Peyer's patch (tissue), 4 donors: ENCODE data around the gene CA7.

Source experiments
- CTCF ChIP-seq, 6 experiments: fragments of 450-650 bp in 4 of 6; fragments of 200-600 bp in 2 of 6; sonication (generic) in 1 of 6; IDR thresholded peaks; one replicate each; pipeline ENCODE4 v1.5.1; 2017 to 2019; ENCODE audit warnings: antibody characterized with exemption in 6 of 6, mild to moderate bottlenecking in 3 of 6, moderate library complexity in 1 of 6
- POLR2A ChIP-seq, 2 donors: fragments of 450-650 bp; IDR thresholded peaks; one replicate each; pipeline ENCODE4 v1.5.1; 2017; ENCODE audit warnings: antibody characterized with exemption in 2 of 2, mild to moderate bottlenecking in 2 of 2, moderate library complexity in 2 of 2

GRCh38 chr16:66880288-66881013 is 36.2 kb downstream of the CA7 start, which contains the start of gene PDP2:
- peak in 2 of 6 experiments; percentile 1 to 9 for TF ChIP-seq CTCF (IDR thresholded peaks at IDR 0.05)
- TF ChIP-seq POLR2A (IDR thresholded peaks at IDR 0.05), result peak; percentile 67 to 70
